ENCODE data around the gene GFOD2. TPM values are rescaled to one million over a fixed set of nuclear protein-coding genes. Genes with fewer than 3 reads are reported as not detected.

GFOD2 gene
- total and polyA plus RNA-seq, 2 of the 13 experiments (the other 11 are each of a cell fraction or from before 2014, with no cell fraction given): 11.1 to 17.2 TPM

- no peak for TF ChIP-seq ZNF331 (CRISPR knock-in tag; IDR thresholded peaks at IDR 0.05)
- TF ChIP-seq ZFP82 (CRISPR knock-in tag; IDR thresholded peaks at IDR 0.05; ENCODE audit: borderline replicate concordance): peak; percentile 31; the same call in 1 of the 2 replicates
- no peak for TF ChIP-seq HNF4A (CRISPR knock-in tag; IDR thresholded peaks at IDR 0.05)
- peak; percentile 76; the same call in 1 of the 2 replicates for TF ChIP-seq TFAP4 (IDR thresholded peaks at IDR 0.05; ENCODE audit: borderline replicate concordance, low read depth)
- 0 out of 2 replicates have a peak, but pooled peaks have one; percentile 64 for TF ChIP-seq THYN1 (CRISPR knock-in tag; IDR thresholded peaks at IDR 0.05; ENCODE audit: borderline replicate concordance, low read depth)
- peak; percentile 74 for TF ChIP-seq ZNF224 (CRISPR knock-in tag; IDR thresholded peaks at IDR 0.05)
- no peak for TF ChIP-seq ZNF12 (CRISPR knock-in tag; IDR thresholded peaks at IDR 0.05)
- TF ChIP-seq BHLHE40 (IDR thresholded peaks at IDR 0.05; ENCODE audit: low read length): 0 out of 2 replicates have a peak, but pooled peaks have one; percentile 4
- TF ChIP-seq PCBP1 (IDR thresholded peaks at IDR 0.05; ENCODE audit: borderline replicate concordance, low read depth, low read length): no peak
- no peak for TF ChIP-seq MAFG (CRISPR knock-in tag; IDR thresholded peaks at IDR 0.05)
- 0 out of 2 replicates have a peak, but pooled peaks have one; percentile 9 for TF ChIP-seq ZNF597 (CRISPR knock-in tag; IDR thresholded peaks at IDR 0.05)
- peak; percentile 93; the same call in 1 of the 2 replicates for TF ChIP-seq ZNF33A (CRISPR knock-in tag; IDR thresholded peaks at IDR 0.05; ENCODE audit: borderline replicate concordance)
- no peak for TF ChIP-seq CBX1 (IDR thresholded peaks at IDR 0.05; ENCODE audit: low read depth)
- TF ChIP-seq IRF9 (CRISPR knock-in tag; IDR thresholded peaks at IDR 0.05; ENCODE audit: borderline replicate concordance): peak; percentile 2; the same call in 1 of the 2 replicates
- TF ChIP-seq MYPOP (CRISPR knock-in tag; IDR thresholded peaks at IDR 0.05): 0 out of 2 replicates have a peak, but pooled peaks have one; percentile 10
- peak; percentile 10 for TF ChIP-seq SNAPC4 (CRISPR knock-in tag; IDR thresholded peaks at IDR 0.05)
- TF ChIP-seq TBX2 (CRISPR knock-in tag; IDR thresholded peaks at IDR 0.05; ENCODE audit: borderline replicate concordance): no peak
- no peak for TF ChIP-seq ZNF367 (CRISPR knock-in tag; IDR thresholded peaks at IDR 0.05; ENCODE audit: borderline replicate concordance)
- TF ChIP-seq ZNF879 (CRISPR knock-in tag; IDR thresholded peaks at IDR 0.05): no peak
Observed at GRCh38 chr16:67719778-67720144, 645 bp upstream of the GFOD2 start (continued).
